Stimulated activated CD8-positive, alpha-beta memory T cell treated with anti-CD3 and anti-CD28 coated beads, Interleukin-4, amount 100 ng/mL, for 4 hours (primary cell): Measurements from ENCODE around the gene CATSPERZ.

Experiments used
- DNase-seq, 2 donors: peaks; one replicate each; pipeline ENCODE4 v3.0.0-alpha.2; 2020; ENCODE audit warnings: low read depth in 2 of 2, low spot score in 1 of 2

CATSPERZ gene

DNA sequence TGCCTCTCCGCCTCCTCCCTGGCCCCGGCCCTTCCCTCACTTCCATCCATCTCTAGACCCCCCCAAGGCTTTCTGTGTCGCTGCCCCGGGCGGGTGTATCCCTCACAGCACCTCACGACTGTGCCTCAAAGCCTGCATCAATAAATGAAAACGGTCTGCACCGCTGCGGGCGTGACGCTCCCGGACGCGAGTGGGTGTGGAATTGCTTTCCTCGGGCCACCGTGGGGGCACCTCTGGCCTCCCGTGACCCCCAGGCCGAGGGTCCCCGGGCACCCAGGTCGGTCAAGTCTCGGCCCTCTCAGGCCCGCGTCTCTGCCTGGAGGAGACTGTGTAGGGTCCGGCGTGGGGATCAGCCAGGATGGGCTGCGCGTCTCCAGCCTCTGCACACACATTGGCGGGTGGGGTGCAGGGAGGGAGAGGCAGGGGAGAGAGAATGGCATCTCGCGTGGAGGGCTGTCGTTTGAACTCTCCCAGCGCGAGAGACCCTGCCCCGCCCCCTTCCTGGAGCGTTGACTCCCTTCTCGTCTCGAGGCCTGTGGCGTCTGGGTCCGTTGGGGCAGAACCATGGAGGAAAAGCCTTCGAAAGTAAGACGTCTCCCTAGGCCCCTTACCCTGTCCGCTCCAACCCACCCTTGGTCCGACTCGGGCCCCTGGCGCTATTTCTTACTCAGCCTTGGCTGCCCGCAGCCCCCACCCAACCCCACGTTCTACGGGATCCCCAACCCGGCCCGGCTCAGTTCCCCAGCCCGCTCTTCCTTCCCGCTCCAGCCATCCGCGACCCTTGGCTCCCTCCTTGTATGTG is at the start of gene CATSPERZ:
CATSPERZ (plus strand) TSS at position 512 of the 802 bp plus-strand sequence; CDS start at position 565, 53 bp downstream.
- DNase-seq, result no peak

GRCh38 chr11:64250415-64251015 is 49.6 kb upstream of the CATSPERZ start:
- no peak for DNase-seq

GRCh38 chr11:64251016-64251752 is 49.0 kb upstream of the CATSPERZ start, which contains the start of gene PLCB3:
Gene PLCB3, plus strand, starts transcription at chr11:64251530. Its CDS starts 120 bp downstream, at chr11:64251650.
- no peak for DNase-seq

- no peak for DNase-seq
Observed at GRCh38 chr11:64251753-64252002, 48.5 kb upstream of the CATSPERZ start.

- DNase-seq, result no peak
Observed at GRCh38 chr11:64252003-64252872, 47.9 kb upstream of the CATSPERZ start.

DNA sequence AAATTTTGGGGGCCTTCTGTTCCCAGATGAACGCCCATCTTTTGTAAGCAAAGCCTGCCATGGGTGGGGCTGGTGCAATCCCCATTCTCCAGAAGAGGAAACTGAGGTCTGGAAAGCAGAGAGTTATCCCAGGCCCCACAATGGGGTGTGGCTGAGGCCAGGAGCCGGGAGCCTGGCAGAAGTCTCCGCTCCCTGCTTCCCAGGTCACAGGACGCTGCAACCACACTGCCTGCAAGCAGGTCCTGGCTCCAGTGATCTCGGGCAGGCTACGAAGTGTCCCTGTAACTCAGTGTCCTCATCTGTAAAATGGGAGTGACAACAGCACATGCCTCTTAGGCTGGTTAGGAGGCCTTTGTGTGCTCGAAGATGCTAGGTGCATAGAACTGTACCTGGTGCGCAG is 47.1 kb upstream of the CATSPERZ start:
- DNase-seq, result no peak

- no peak for DNase-seq
Observed at GRCh38 chr11:64253481-64253880, 46.7 kb upstream of the CATSPERZ start.

- no peak for DNase-seq
Observed at GRCh38 chr11:64254326-64254725, 45.8 kb upstream of the CATSPERZ start.

GRCh38 chr11:64255135-64256128 is 44.7 kb upstream of the CATSPERZ start:
- DNase-seq, result no peak

GRCh38 chr11:64256300-64256699 is 43.9 kb upstream of the CATSPERZ start:
- DNase-seq, result no peak

GRCh38 chr11:64258356-64258755 is 41.8 kb upstream of the CATSPERZ start:
- no peak for DNase-seq

DNA sequence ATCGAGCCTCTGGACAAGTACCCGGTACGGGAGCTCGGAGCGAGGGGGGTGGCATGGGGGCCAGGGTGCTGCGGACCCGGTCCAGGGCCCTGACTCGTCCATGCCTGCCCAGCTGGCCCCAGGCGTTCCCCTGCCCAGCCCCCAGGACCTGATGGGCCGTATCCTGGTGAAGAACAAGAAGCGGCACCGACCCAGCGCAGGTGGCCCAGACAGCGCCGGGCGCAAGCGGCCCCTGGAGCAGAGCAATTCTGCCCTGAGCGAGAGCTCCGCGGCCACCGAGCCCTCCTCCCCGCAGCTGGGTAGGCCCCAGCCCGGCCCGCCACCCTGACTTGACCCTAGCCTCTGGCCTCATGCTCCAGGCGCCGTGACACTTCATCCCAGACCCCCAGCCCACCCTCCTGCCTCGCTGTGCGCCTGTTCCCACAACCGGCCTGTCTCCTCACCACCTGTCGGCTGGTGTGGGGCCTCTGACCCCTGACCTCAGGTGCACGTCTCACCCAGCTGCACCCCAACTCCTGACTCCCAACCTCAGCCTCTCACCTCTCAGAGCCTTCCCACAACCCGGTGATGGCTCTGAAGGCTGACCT is 41.1 kb upstream of the CATSPERZ start:
- DNase-seq, result no peak

GRCh38 chr11:64259533-64260067 is 40.6 kb upstream of the CATSPERZ start:
- no peak for DNase-seq

GRCh38 chr11:64260147-64260708 is 39.9 kb upstream of the CATSPERZ start:
- no peak for DNase-seq

- no peak for DNase-seq
Observed at GRCh38 chr11:64261556-64262080, 38.5 kb upstream of the CATSPERZ start.

GRCh38 chr11:64262271-64263002 is 37.7 kb upstream of the CATSPERZ start:
- no peak for DNase-seq

DNA sequence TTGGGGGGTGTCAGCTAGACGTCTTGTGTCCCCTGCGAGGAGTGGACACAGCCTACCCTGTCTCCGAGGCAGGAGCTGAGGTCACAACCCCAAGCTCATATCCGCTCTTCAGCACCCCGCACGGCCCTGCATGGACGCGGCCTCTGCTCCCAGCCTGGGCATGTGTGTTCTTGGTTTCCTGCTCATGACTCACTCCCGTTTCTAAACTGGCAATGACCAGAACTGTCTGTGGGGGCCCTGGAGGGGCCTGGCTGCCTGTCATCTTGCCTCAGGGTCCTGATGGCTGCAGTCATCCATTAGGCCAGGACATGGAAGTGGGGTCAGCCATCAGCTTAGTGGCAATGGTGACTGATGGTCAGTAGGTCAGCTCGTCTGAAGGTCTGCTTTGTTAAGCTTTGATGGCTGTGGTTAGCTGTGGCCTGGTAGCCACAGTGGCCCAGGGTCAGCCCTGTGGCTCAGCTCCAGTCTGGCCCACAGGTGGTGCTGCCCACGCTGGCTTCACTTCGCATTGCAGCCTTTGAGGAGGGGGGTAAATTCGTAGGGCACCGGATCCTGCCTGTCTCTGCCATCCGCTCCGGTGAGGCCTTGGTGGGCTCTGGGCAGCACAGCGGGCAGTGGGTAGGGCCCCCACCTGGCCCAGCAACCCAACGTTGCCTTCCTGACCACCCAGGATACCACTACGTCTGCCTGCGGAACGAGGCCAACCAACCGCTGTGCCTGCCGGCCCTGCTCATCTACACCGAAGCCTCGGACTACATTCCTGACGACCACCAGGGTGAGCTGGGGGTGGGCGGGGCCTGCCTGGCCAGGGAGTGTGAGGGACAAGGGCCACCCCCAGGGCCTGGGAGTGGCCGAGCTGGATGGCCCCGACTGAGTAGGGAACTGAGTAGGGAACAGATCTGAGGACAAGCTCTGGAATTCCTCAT is 36.9 kb upstream of the CATSPERZ start:
- DNase-seq, result no peak
